NT2/D1 (cell line): ENCODE data around the gene BCORL1.
A peak's percentile ranks its signal among the peaks of the same experiment; 100 is the strongest.

ENCODE experiments used
- DNase-seq: peaks from one replicate; pipeline ENCODE4 v3.0.0-alpha.2; 2011; ENCODE audit warnings: low read depth, low spot score
- H3K27me3 ChIP-seq: 2 replicates; pipeline ENCODE4 v1.6.0; 2011; ENCODE audit warnings: mild to moderate bottlenecking; ENCODE audit not compliant: insufficient read length, insufficient read depth
- H3K36me3 ChIP-seq: 2 replicates; pipeline ENCODE4 v1.6.1; 2011; ENCODE audit warnings: mild to moderate bottlenecking, low read length, mixed read lengths; ENCODE audit not compliant: insufficient read depth, insufficient read length
- H3K4me1 ChIP-seq: 2 replicates; pipeline ENCODE4 v1.5.1; 2011; ENCODE audit not compliant: insufficient read depth, insufficient read length
- H3K4me3 ChIP-seq: 2 replicates; pipeline ENCODE4 v1.5.1; 2011; ENCODE audit warnings: low read depth; ENCODE audit not compliant: insufficient read length
- H3K9ac ChIP-seq: 2 replicates; pipeline ENCODE4 v1.6.0; 2011; ENCODE audit warnings: low read depth; ENCODE audit not compliant: insufficient read length
- H3K9me3 ChIP-seq: 2 replicates; pipeline ENCODE4 v1.5.1; 2011; ENCODE audit warnings: mild to moderate bottlenecking, low read length; ENCODE audit not compliant: insufficient read depth
- SUZ12 ChIP-seq: IDR thresholded peaks from 2 replicates; pipeline ENCODE4 v1.6.1; 2011; ENCODE audit not compliant: insufficient read length, insufficient read depth; ENCODE audit errors: extremely low read depth
- YY1 ChIP-seq: IDR thresholded peaks from 2 replicates; pipeline ENCODE4 v1.6.1; 2011; ENCODE audit not compliant: insufficient read length, insufficient read depth
- ZNF274 ChIP-seq: IDR thresholded peaks from 2 replicates; pipeline ENCODE4 v1.6.1; 2011; ENCODE audit warnings: mild to moderate bottlenecking, low read depth, low read length

BCORL1 gene

GRCh38 chrX:130014356-130014755 is 31.9 kb downstream of the BCORL1 start:
- no peaks in the 10 kb centered on the region for H3K4me1 ChIP-seq
- TF ChIP-seq YY1 (no peak), SUZ12 (no peak), ZNF274 (no peak)
- no peak overlapping the region for H3K9ac ChIP-seq
- H3K9me3 ChIP-seq, result no peaks in the 10 kb centered on the region
- H3K27me3 ChIP-seq, result no peaks in the 10 kb centered on the region
- H3K36me3 ChIP-seq, result peaks cover 23% of the 10 kb centered on the region
- DNase-seq, result no peak
- H3K4me3 ChIP-seq, result no peak overlapping the region

GRCh38 chrX:130014770-130015169 is 32.3 kb downstream of the BCORL1 start:
- no peak for TF ChIP-seq SUZ12
- TF ChIP-seq YY1, result no peak
- no peak for TF ChIP-seq ZNF274
- Histone ChIP-seq H3K4me1 (no peaks in the 10 kb centered on the region), H3K36me3 (peaks cover 23% of the 10 kb centered on the region)

GRCh38 chrX:130015181-130015580 is 32.7 kb downstream of the BCORL1 start:
- no peak for DNase-seq
- H3K9ac ChIP-seq, result no peak overlapping the region
- H3K4me1 ChIP-seq, result no peaks in the 10 kb centered on the region
- H3K36me3 ChIP-seq, result peaks cover 23% of the 10 kb centered on the region
- H3K27me3 ChIP-seq, result no peaks in the 10 kb centered on the region
- no peak for TF ChIP-seq YY1
- TF ChIP-seq SUZ12, result no peak
- no peak for TF ChIP-seq ZNF274
- no peaks in the 10 kb centered on the region for H3K9me3 ChIP-seq
- H3K4me3 ChIP-seq, result no peak overlapping the region

More at GRCh38 chrX:130014770-130015169, 32.3 kb downstream of the BCORL1 start:
- H3K9ac ChIP-seq, result no peak overlapping the region
- no peak for DNase-seq
- no peaks in the 10 kb centered on the region for H3K27me3 ChIP-seq
- no peak overlapping the region for H3K4me3 ChIP-seq
- no peaks in the 10 kb centered on the region for H3K9me3 ChIP-seq

GRCh38 chrX:130018143-130018542 is 35.7 kb downstream of the BCORL1 start:
- Histone ChIP-seq H3K9me3 (no peaks in the 10 kb centered on the region), H3K4me3 (no peak overlapping the region), H3K9ac (no peak overlapping the region), H3K4me1 (no peaks in the 10 kb centered on the region), H3K27me3 (no peaks in the 10 kb centered on the region), H3K36me3 (peaks cover 33% of the 10 kb centered on the region)
- no peak for DNase-seq
- TF ChIP-seq ZNF274 (no peak), SUZ12 (no peak), YY1 (no peak)

- TF ChIP-seq SUZ12, result no peak
- no peak for TF ChIP-seq YY1
- TF ChIP-seq ZNF274, result no peak
- no peaks in the 10 kb centered on the region for H3K4me1 ChIP-seq
- DNase-seq, result no peak
- H3K9me3 ChIP-seq, result no peaks in the 10 kb centered on the region
- no peak overlapping the region for H3K9ac ChIP-seq
- no peaks in the 10 kb centered on the region for H3K27me3 ChIP-seq
- H3K36me3 ChIP-seq, result peaks cover 35% of the 10 kb centered on the region
- no peak overlapping the region for H3K4me3 ChIP-seq
Observed at GRCh38 chrX:130020661-130021324, 38.4 kb downstream of the BCORL1 start.

- no peak for TF ChIP-seq SUZ12
- no peak for TF ChIP-seq ZNF274
- no peak for TF ChIP-seq YY1
- DNase-seq, result peak; percentile 15
- H3K4me3 ChIP-seq, result no peak overlapping the region
- no peaks in the 10 kb centered on the region for H3K9me3 ChIP-seq
- H3K36me3 ChIP-seq, result peaks cover 36% of the 10 kb centered on the region
- H3K27me3 ChIP-seq, result no peaks in the 10 kb centered on the region
- no peak overlapping the region for H3K9ac ChIP-seq
- H3K4me1 ChIP-seq, result no peaks in the 10 kb centered on the region
Observed at GRCh38 chrX:130024127-130024526, 41.7 kb downstream of the BCORL1 start.

- no peak for TF ChIP-seq ZNF274
- no peak for TF ChIP-seq SUZ12
- TF ChIP-seq YY1, result no peak
- no peaks in the 10 kb centered on the region for H3K27me3 ChIP-seq
- no peak for DNase-seq
- no peak overlapping the region for H3K9ac ChIP-seq
- H3K4me1 ChIP-seq, result no peaks in the 10 kb centered on the region
- H3K9me3 ChIP-seq, result no peaks in the 10 kb centered on the region
- H3K36me3 ChIP-seq, result peaks cover 36% of the 10 kb centered on the region
- H3K4me3 ChIP-seq, result no peak overlapping the region
Observed at GRCh38 chrX:130025256-130025655, 42.8 kb downstream of the BCORL1 start.
